ENCODE data around the gene ADH6.

The ADH6 gene

GRCh38 chr4:99159699-99160098 is 59.3 kb downstream of the ADH6 start:
- no peaks in the 10 kb centered on the region for H3K36me3 Mint-ChIP-seq
- no peak overlapping the region for H3K27ac Mint-ChIP-seq
- H3K27me3 Mint-ChIP-seq: peaks cover 3% of the 10 kb centered on the region
- no peaks in the 10 kb centered on the region for H3K9me3 Mint-ChIP-seq
- no peaks in the 10 kb centered on the region for H3K4me1 Mint-ChIP-seq
- no peak overlapping the region for H3K4me3 Mint-ChIP-seq

- Mint-ChIP-seq H3K9me3 (no peaks in the 10 kb centered on the region), H3K4me1 (no peaks in the 10 kb centered on the region), H3K27me3 (peaks cover 3% of the 10 kb centered on the region), H3K27ac (no peak overlapping the region), H3K36me3 (no peaks in the 10 kb centered on the region), H3K4me3 (no peak overlapping the region)
Measured at GRCh38 chr4:99157478-99157935, 61.5 kb downstream of the ADH6 start.

GRCh38 chr4:99156992-99157391 is 62.1 kb downstream of the ADH6 start:
- no peaks in the 10 kb centered on the region for H3K9me3 Mint-ChIP-seq
- no peak overlapping the region for H3K4me3 Mint-ChIP-seq
- no peaks in the 10 kb centered on the region for H3K36me3 Mint-ChIP-seq
- H3K4me1 Mint-ChIP-seq: no peaks in the 10 kb centered on the region
- peaks cover 3% of the 10 kb centered on the region for H3K27me3 Mint-ChIP-seq
- no peak overlapping the region for H3K27ac Mint-ChIP-seq

- H3K9me3 Mint-ChIP-seq: no peaks in the 10 kb centered on the region
- no peaks in the 10 kb centered on the region for H3K36me3 Mint-ChIP-seq
- H3K4me3 Mint-ChIP-seq: no peak overlapping the region
- peaks cover 1% of the 10 kb centered on the region for H3K4me1 Mint-ChIP-seq
- no peak overlapping the region for H3K27ac Mint-ChIP-seq
- peaks cover 3% of the 10 kb centered on the region for H3K27me3 Mint-ChIP-seq
Measured at GRCh38 chr4:99154658-99155342, 64.2 kb downstream of the ADH6 start.

Data from activated naive CD4-positive, alpha-beta T cell treated with anti-CD3 and anti-CD28 coated beads, Interleukin-2, amount 50 U/mL, for 24 hours (primary cell).